Measurements from ENCODE around the gene SBF2.
"Not testable (repeated sequence)": the region's sequence is repeated elsewhere in the genome, so short reads cannot be mapped to it uniquely, and the experiment has no call there.

Gene SBF2

GRCh38 chr11:9747229-9747628, 546.8 kb downstream of the SBF2 start:
- no peak for DNase-seq (ENCODE audit: low spot score)

GRCh38 chr11:9745411-9746211, 548.4 kb downstream of the SBF2 start:
- DNase-seq (ENCODE audit: low spot score), result no peak

DNA sequence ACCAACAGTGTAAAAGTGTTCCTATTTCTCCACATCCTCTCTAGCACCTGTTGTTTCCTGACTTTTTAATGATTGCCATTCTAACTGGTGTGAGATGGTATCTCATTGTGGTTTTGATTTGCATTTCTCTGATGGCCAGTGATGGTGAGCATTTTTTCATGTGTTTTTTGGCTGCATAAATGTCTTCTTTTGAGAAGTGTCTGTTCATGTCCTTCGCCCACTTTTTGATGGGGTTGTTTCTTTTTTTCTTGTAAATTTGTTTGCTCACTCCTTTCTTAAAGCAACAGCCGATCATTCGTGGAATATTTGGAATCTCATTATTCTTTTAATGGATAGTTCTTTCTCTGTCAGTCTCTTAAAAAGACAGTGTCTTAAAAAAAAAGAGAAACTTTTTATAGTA, 550.5 kb downstream of the SBF2 start:
- DNase-seq (ENCODE audit: low spot score), result not testable (repeated sequence)

DNA sequence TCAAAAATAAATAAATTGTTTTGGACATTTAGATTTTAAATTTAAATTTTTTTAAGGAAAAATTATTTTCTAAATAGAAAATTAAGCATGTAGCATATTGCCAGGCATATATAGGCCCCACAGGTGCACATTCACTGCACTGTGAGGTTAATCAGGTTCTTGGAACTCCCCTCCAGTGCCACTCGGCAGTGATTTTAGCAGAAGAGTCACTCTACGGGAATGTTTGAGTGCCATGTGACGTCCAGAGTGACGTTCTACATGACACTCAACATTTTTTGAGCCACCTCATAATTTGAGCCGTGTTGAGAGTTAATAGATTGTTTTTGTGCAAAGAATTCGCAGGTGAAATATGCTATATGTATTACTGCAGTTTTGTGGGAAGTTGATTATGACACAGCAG, 552.8 kb downstream of the SBF2 start:
- no peak for DNase-seq (ENCODE audit: low spot score)

DNA sequence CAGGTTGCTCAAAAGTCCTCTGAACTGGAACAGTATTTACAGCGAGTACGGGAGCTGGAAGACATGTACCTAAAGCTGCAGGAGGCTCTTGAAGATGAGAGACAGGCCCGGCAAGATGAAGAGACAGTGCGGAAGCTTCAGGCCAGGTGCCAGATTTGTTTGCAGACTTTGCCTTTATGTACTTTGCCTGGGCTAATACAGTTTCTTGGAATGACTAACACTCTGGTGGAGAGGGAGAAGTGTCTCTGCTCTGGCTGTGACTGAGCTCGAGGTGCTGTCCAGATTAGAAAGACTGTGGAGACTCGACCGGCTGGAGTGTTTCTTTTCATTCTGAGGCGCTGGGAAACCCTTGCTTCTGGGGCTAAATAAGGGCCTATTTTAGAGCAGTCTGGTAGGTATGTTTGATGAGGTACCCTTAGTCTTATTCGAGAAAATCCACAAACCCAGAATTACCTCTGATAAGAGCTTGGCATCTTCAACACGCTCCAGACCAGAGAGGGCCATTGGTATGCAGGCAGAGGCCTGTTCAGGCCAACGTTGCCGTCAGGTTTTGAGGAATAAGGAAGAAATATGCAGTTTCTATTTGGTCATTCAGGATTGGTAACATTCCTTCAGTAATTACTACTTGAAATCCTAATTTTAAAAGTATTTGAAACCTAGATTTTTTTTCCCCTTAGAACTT, 553.7 kb downstream of the SBF2 start:
- DNase-seq (ENCODE audit: low spot score), result no peak

GRCh38 chr11:9739123-9739900, 554.7 kb downstream of the SBF2 start:
- no peak for DNase-seq (ENCODE audit: low spot score)

GRCh38 chr11:9738707-9739106, 555.3 kb downstream of the SBF2 start:
- no peak for DNase-seq (ENCODE audit: low spot score)

- DNase-seq (ENCODE audit: low spot score), result no peak
These were observed 555.9 kb downstream of the SBF2 start for GRCh38 chr11:9738116-9738515.

DNA sequence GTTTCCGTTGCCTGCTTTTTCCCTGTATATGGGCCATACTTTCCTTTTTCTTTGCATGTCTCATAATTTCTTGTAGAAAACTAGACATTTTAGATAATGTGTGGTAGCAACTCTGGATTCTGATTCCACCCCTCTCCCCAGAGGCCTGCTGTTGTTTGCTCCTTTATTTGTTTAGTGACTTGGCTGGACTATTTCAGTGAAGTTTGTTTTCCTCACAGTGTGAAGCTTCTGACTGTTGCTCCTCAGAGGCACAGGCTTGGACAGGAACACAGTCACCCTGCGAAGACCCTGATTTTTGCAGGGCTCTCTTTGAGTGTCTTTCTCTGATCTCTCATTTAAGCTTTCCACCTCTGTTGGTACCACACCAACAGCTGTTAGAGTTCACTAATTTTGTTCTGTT, 557.7 kb downstream of the SBF2 start:
- DNase-seq (ENCODE audit: low spot score), result no peak

DNA sequence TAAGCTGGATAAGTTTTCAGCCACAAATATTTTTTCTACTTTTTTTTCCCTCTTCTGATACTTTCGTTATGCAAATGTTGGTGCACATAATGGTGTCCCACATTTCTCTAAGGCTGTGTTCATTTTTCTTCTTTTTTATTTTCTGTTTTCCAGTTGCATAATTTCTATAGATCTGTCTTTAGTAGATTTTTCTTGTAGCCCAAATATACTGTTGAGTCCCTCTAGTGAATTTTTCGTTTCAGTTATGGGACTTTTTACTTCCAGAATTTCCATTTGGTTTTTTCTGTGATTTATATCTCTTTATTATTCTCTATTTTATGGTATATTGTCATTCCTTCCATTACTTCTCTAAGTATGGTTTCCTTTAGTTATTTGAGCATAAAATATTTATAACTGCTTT, 558.1 kb downstream of the SBF2 start:
- DNase-seq (ENCODE audit: low spot score), result no peak

- no peak for DNase-seq (ENCODE audit: low spot score)
These were observed 558.8 kb downstream of the SBF2 start for GRCh38 chr11:9735236-9735635.

- no peak for DNase-seq (ENCODE audit: low spot score)
These were observed 560.8 kb downstream of the SBF2 start for GRCh38 chr11:9733212-9733611.

DNA sequence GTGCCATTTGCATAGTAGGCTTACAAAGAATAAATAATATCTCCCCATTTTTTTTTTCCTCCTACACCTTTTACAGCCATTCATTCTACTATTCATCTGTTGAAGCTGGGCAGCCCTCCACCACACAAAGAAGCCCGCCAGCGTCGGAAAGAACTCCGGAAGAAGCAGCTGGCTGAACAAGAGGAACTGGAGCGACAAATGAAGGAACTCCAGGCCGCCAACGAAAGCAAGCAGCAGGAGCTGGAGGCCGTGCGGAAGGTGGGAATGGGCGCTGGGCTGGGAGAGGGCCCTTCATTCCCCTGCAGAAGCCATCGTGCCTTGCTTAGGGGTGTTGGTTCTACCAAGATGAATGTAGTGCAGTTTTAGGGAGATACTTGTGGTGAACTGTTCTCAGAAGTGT, 561.6 kb downstream of the SBF2 start:
- no peak for DNase-seq (ENCODE audit: low spot score)

- no peak for DNase-seq (ENCODE audit: low spot score)
These were observed 562.8 kb downstream of the SBF2 start for GRCh38 chr11:9731256-9731655.

Measured in CD4-positive, alpha-beta T cell treated with Interleukin-2 at 100 ng/mL for 4 hours (primary cell).